Urinary bladder (tissue), 4 donors: ENCODE results near the gene JAGN1. TPM values are rescaled to one million over a fixed set of nuclear protein-coding genes. Genes with fewer than 3 reads are reported as not detected.
A peak's percentile ranks its signal among the peaks of the same experiment; 100 is the strongest.
"Not testable (repeated sequence)": the region's sequence is repeated elsewhere in the genome, so short reads cannot be mapped to it uniquely, and the experiment has no call there.

Source experiments
- DNase-seq: peaks from one replicate; pipeline ENCODE4 v3.0.0-alpha.2; 2015; ENCODE audit errors: extremely low spot score
- H3K27ac ChIP-seq: one replicate; pipeline ENCODE4 v1.5.1; 2013; ENCODE audit warnings: low read depth, mild to moderate bottlenecking, moderate library complexity
- H3K36me3 ChIP-seq: one replicate; pipeline ENCODE4 v1.6.1; 2013; ENCODE audit warnings: mild to moderate bottlenecking, moderate library complexity; ENCODE audit not compliant: insufficient read depth
- H3K4me1 ChIP-seq: one replicate; pipeline ENCODE4 v1.6.1; 2013; ENCODE audit warnings: mild to moderate bottlenecking, moderate library complexity; ENCODE audit not compliant: insufficient read depth
- H3K4me3 ChIP-seq: one replicate; pipeline ENCODE4 v1.5.1; 2013; ENCODE audit warnings: low read depth, low read length
- WGBS: extraction: QIAGEN DNeasy Blood & Tissue Kit; methylation state at CpG from one replicate; pipeline ENCODE4 v1.1.7; 2013; 5-methylcytosine and 5-hydroxymethylcytosine counted together
- polyA plus RNA-seq: library from polyadenylated mRNA; stranded (reverse); fragments of 200-250 nt; gene quantifications from one replicate; pipeline ENCODE4 v1.2.3, GENCODE V29; 2013
- total RNA-seq: library from RNA; depleted of rRNA; stranded (reverse); fragments of >200 nt; gene quantifications from one replicate; pipeline ENCODE4 v1.2.3, GENCODE V29; 2014
- donor health status: healthy with polysubstance abuse.
- donor health status: healthy.

Gene JAGN1
- total and polyA plus RNA-seq, 2 donors, result 12.2 to 44.3 TPM

DNA sequence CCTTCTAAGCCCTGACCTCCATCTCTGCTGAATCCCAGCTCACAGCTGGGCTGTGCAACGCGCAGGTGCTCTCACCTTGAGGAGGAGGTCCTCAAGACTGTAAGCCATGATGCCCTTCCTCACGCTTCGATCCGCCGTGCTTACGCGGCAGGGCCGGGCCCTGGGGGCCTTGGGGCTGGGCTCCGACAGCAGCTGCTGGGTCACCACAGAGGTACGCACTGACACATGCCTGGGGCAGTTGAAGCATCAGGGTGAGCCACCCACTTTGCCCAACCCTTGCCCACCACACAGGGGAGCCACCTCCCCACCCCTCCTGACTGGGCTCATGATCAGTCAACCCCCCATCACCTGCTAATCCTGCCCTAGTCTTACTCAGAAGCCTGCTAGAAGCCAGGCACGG lies 13.4 kb upstream of the JAGN1 start:
- Histone ChIP-seq H3K36me3 (no peaks in the 10 kb centered on the region), H3K4me3 (no peak overlapping the region), H3K4me1 (no peaks in the 10 kb centered on the region), H3K27ac (no peak overlapping the region)
- 91% methylated on average over 12 of the region's 12 CpGs for WGBS
- no peak for DNase-seq

DNA sequence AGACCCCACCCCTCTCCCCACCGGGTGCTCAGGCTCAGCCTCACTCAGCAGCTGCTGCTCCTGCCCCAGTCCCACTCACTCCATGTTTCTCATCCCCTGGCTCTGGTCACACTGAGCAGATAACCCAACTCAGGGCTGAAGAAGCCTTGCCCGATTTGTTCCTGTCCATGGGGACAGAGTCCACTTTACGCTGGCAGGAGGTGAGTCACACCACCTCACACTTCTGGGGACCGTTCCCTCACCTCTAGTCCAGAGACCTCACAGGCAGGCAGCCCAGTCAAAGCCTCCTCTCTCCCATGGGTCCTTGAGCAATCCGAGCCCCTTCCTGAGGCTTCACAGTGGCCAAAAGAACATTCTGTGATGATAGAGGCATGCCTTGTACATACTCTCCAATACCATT lies 11.7 kb upstream of the JAGN1 start:
- H3K36me3 ChIP-seq, result no peaks in the 10 kb centered on the region
- H3K4me1 ChIP-seq, result no peaks in the 10 kb centered on the region
- no peak overlapping the region for H3K27ac ChIP-seq
- DNase-seq, result no peak
- H3K4me3 ChIP-seq, result no peak overlapping the region
- 79% methylated on average over 5 of the region's 5 CpGs for WGBS

DNA sequence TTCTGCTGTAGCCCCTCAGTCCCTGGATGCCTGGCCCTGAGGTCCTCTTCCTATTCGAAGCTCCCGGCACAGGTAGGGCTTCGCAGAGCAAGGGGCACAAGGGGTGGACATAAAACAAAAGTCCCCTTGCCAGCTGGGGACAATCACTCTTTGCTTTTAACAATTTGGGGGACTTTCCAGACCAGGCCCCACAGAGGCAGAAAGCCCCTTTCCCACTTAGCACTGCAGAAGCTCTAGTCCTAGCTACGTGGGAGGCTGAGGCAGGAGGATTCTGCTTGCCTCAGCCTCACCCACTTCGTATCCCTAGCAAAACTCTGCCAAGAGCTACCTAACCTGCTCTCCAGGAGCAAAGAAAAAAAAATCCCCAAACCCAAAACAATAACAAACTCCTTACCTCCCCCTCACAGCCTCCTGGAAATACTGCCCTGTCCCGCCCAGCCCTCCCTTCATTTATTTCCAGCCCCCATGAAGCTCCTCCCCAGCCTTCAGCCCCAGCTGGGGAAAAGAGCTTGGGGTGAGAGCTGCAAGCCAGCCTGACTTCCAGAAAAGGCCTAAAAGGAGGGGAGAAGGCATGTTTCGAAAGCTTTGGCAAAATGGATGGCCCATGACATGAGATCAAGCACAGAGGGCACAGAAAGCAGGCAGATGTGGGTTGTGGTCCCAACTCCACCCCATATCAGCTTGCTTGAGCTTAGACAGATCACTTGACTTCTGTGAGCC lies 10.4 kb upstream of the JAGN1 start, which contains the start of gene CIDEC:
Gene CIDEC, minus strand, starts transcription at position 424 of the 720 bp plus-strand sequence. CDS start 1,767 bp downstream, outside the sequence.
- Histone ChIP-seq H3K36me3 (no peaks in the 10 kb centered on the region), H3K4me3 (no peak within 1 kb of the TSS), H3K27ac (no peak within 1 kb of the TSS), H3K4me1 (no peaks in the 10 kb centered on the region)
- 81% methylated on average over 7 of the region's 7 CpGs for WGBS
- DNase-seq, result no peak

DNA sequence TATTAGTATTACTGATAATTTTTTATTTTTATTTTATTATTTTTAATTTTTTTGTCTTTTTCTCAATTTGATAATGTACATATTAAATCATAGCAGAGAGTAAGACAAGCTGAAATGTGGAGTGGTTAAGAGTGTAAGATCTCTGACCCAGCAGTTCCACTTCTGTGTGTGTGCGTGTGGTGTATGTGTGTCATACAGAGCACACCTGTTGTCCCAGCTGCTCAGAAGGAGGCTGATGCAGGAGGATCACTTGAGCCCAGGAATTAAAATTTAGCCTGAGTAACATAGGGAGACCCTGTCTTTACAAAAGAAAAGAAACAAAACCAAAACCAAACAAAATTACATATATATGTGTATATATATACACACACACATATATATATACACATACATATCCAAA lies 9.0 kb upstream of the JAGN1 start:
- no peaks in the 10 kb centered on the region for H3K4me1 ChIP-seq
- 85% methylated on average over 1 of the region's 1 CpG for WGBS
- H3K36me3 ChIP-seq, result no peaks in the 10 kb centered on the region
- no peak for DNase-seq
- no peak overlapping the region for H3K4me3 ChIP-seq
- no peak overlapping the region for H3K27ac ChIP-seq

DNA sequence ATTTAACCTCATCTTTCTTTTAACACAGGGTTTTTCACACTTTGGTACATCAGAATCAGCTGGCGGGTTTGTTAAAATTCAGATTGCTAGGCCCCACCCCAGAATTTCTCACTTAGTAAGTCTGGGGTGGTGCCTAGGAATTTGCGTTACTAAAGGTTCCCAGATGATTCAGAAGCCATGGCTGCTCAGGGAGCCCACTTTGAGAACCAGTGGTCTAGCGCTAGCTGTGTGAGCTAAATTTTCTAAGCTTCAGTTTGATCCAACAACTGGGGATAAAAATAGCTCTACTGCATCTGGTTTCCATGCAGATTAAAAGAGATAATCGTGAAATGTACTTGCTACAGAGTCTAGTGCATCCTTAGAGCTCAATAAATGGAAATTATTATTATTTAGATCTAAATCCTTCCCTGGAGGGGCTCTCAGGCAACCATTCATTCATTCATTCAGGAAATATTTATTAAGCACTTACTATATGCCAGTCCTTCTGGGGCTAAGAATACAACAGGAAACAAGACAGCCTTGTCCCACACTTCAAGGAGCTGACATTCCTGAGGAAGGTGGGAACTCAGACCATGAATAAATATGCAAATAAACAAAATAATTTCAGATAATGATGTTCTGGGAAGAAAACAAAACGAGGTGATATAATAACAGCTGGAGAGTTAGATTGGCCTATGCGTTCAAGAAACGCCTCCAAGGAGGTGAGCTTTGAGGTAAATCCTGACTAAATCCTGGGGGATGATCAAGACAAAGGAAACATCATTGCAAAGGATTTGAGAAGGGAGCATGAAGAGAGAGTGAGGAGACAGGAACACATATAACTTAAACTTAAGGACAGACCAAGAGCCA lies 6.5 kb upstream of the JAGN1 start:
- Histone ChIP-seq H3K36me3 (no peaks in the 10 kb centered on the region), H3K4me1 (no peaks in the 10 kb centered on the region), H3K27ac (peak overlapping the region; percentile 35), H3K4me3 (no peak overlapping the region)
- 65% methylated on average over 7 of the region's 7 CpGs for WGBS
- DNase-seq, result no peak

DNA sequence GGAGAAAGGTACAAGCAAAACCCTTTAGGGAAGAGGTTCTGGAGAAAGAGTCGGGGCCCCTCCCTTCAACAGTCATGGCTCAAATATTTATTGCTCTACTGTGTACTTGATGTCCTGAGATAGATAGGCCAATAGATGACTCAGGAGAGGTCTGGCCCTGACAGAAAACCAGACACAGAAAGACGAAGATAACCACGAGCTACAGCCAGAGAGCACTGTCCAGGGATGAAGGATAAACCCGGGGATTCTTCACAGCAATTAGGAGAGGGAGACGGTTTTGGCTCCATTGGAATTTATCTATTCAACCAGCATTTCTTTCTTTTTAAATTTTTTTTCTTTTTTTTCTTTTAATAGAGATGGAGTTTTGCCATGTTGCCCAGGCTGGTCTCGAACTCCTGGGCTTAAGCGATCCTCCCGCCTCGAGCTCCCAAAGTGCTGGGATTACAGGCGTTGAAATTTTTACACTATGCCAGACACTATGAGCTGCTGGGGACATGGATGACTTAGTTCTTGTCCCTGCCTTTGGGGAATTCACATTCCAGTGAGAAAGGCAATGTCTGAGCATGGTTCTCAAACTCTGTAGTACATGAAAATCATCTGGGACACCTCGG lies 5.8 kb upstream of the JAGN1 start:
- H3K4me3 ChIP-seq, result no peak overlapping the region
- H3K27ac ChIP-seq, result no peak overlapping the region
- WGBS, result 49% methylated on average over 11 of the region's 11 CpGs
- no peak for DNase-seq
- no peaks in the 10 kb centered on the region for H3K36me3 ChIP-seq
- no peaks in the 10 kb centered on the region for H3K4me1 ChIP-seq

DNA sequence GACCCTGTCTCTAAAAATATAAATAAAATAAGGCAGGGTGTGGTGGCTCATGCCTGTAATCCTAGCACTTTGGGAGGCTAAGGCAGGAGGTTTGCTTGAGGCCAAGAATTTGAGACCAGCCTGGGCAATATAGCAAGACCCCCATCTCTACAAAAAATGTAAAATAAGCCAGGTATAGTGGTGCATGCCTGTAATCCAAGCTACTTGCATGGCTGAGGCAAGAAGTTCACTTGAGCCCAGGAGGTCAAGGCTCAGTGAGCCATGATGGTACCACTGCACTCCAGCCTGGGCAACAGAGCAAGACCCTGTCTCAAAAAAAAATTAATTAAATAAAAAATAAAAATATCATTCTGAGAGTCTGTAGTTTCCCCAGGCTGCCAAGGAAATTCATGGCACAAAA lies 4.1 kb upstream of the JAGN1 start:
- H3K4me1 ChIP-seq, result no peaks in the 10 kb centered on the region
- no peak for DNase-seq
- no peak overlapping the region for H3K27ac ChIP-seq
- no peaks in the 10 kb centered on the region for H3K36me3 ChIP-seq
- no peak overlapping the region for H3K4me3 ChIP-seq

DNA sequence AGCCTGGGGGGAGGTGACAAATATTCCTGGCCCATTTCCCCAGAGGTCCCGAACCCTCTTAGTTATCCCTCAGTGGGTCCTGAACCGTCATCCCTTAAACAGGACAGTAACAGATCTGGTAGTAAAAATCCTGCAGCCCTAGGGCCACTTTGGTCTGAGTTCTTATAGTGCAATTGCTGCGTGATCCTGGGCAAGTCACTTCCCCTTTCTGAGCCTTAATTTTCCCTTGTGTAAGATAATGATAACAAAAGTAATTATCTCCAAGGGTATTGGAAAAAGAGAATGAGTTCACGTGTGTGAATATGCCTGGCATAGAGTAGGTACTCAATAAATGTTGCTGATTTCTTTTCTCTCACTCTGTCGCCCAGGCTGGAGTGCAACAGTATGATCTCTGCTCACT lies 2.9 kb upstream of the JAGN1 start:
- Histone ChIP-seq H3K4me1 (no peaks in the 10 kb centered on the region), H3K36me3 (no peaks in the 10 kb centered on the region)
- WGBS, result 90% methylated on average over 5 of the region's 5 CpGs

DNA sequence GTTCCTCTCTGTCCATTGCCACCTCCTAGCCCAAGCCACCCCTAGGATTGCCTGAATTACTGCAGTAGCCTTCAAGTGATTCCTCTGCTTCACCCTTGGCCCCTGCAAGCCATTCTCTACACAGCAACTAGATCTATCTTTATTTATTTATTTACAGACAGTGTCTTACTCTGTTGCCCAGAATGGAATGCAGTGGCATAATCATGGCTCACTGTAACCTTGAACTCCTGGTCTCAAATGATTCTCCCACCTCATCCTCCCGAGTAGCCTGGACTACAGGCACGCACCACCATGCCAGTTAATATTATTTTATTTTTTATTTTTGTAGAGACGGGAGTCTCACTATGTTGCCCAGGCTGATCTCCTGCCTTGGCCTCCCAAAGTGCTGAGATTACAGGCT lies 1.9 kb upstream of the JAGN1 start:
- WGBS, result 92% methylated on average over 3 of the region's 3 CpGs
- DNase-seq, result no peak
- no peaks in the 10 kb centered on the region for H3K4me1 ChIP-seq

More for the DNA sequence above, 2.9 kb upstream of the JAGN1 start:
- DNase-seq, result no peak
- Histone ChIP-seq H3K27ac (no peak overlapping the region), H3K4me3 (no peak overlapping the region)

DNA sequence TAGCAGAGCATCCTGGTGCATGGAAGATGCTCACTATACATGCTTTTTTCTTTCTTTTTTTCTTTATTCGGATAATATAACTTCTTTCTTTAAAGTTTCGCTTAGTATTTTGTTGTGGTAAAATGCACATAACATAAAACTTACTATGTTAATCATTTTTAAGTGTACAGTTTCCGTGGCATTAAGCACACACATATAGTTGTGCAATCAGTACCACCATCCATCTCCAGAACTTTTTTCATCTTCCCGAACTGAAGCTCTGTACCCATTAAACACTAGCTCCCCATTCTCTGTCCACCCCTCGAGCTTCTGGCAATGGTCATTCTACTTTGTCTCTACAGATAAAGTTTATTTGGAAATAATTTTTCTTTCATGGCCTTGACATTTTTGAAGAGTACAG lies 1.0 kb upstream of the JAGN1 start:
- Histone ChIP-seq H3K36me3 (no peaks in the 10 kb centered on the region), H3K4me1 (no peaks in the 10 kb centered on the region), H3K27ac (no peak overlapping the region), H3K4me3 (no peak overlapping the region)
- no peak for DNase-seq
- WGBS, result 77% methylated on average over 5 of the region's 5 CpGs

More for the DNA sequence above, 1.9 kb upstream of the JAGN1 start:
- Histone ChIP-seq H3K4me3 (no peak overlapping the region), H3K27ac (no peak overlapping the region), H3K36me3 (no peaks in the 10 kb centered on the region)

DNA sequence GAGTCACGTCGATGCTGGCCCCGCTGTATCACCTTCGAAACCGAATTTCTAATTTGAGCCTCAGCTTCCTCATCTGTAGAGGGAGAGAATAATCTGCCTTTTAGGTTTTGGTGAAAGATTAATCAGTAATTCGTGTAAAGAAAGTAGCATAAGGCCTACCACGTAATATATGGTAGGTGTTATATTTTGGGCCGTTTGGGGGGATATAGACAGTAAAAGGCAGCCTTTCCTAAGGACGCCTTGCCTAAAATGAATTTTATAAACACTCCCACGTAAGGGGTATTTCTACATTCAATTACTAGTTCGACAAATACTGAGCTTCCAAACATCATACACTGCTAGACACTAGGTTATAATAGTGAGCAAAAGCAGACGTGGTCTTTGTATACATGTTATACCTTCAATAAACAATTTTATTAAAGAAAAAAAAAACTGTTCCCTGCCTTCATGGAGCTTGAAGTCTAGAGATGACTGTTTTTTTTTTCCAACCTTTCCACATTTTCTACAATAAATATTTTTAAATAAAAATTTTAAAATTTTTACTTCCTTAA lies 737 bp downstream of the JAGN1 start:
- 9% methylated on average over 12 of the region's 12 CpGs for WGBS
- no peaks in the 10 kb centered on the region for H3K36me3 ChIP-seq
- DNase-seq, result no peak
- H3K4me1 ChIP-seq, result no peaks in the 10 kb centered on the region
- H3K4me3 ChIP-seq, result peak overlapping the region; percentile 71
- H3K27ac ChIP-seq, result peak overlapping the region; percentile 99

DNA sequence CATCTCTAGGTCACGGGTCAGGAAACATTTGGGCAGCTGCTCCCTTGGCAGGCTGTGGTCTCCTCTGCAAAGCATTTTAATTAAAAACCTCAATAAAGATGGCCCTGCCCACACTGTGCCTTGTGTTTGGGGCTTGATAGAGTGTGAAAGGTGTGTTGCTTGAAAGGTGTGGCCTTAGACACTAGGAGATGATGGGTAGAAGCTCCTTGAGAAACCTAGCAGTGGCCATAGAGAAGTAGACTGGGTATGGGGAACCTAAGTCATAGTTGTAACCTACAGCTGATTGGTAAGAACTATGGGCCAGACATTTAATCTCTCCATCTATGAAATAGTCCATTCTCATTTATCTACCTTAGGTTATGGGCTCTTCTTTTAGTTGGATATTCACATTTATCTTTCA lies 3.3 kb downstream of the JAGN1 start:
- WGBS, result 90% methylated on average over 1 of the region's 1 CpG
- no peak for DNase-seq
- H3K27ac ChIP-seq, result no peak overlapping the region

DNA sequence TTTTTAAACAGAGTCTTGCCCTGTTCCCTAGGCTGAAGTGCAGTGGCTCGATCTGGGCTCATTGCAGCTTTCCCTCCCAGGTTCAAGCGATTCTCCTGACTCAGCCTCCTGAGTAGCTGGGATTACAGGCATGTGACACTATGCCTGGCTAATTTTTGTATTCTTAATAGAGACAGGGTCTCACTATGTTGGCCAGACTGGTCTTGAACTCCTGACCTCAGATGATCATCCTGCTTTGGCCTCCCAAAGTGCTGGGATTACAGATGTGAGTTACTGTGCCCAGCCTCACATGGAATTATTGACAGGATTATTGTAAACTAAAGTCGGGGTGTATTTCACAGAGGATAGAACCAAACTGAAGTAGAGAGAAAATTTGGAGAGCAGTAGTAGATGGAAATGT lies 5.3 kb downstream of the JAGN1 start:
- H3K27ac ChIP-seq, H3K4me1 ChIP-seq, H3K36me3 ChIP-seq, DNase-seq, H3K4me3 ChIP-seq: not testable (repeated sequence)
- 87% methylated on average over 3 of the region's 3 CpGs for WGBS

More for the DNA sequence above, 3.3 kb downstream of the JAGN1 start:
- H3K36me3 ChIP-seq, result no peaks in the 10 kb centered on the region
- no peak overlapping the region for H3K4me3 ChIP-seq
- no peaks in the 10 kb centered on the region for H3K4me1 ChIP-seq
